HG03460 (cell line): ENCODE measurements around the gene POU2AF3.

Source experiments
- ATAC-seq: cut with Tn5 transposase; IDR thresholded peaks from one replicate; pipeline ENCODE4 v1.9.1; 2021; ENCODE audit not compliant: unreplicated experiment

Gene POU2AF3

GRCh38 chr11:111351374-111352055 is 53.2 kb downstream of the POU2AF3 start:
- ATAC-seq, result no peak

DNA sequence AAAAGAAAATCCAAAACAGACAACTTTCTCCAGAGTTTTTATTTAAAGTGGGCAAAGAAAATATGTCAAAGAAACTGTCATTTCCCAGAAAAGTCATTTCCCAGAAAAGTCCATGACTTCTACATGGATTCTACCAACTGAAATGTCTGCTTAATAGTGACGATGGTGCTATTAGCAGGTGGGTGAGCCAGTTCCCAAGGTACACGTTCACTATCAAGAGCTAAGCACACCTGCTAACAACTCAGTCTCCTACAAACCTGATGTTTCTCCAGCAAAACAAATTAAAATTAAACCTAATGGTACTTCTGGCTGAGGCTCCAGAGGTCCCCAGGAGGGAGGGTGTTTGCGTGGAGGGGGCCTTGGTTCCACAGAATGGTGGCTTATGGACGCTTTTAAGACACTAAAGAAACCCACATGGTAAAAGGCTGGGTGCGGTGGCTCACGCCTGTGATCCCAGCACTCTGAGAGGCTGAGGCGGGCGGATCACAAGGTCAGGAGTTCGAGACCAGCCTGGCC is 53.9 kb downstream of the POU2AF3 start:
- no peak for ATAC-seq

GRCh38 chr11:111352935-111353710 is 54.8 kb downstream of the POU2AF3 start:
- no peak for ATAC-seq

DNA sequence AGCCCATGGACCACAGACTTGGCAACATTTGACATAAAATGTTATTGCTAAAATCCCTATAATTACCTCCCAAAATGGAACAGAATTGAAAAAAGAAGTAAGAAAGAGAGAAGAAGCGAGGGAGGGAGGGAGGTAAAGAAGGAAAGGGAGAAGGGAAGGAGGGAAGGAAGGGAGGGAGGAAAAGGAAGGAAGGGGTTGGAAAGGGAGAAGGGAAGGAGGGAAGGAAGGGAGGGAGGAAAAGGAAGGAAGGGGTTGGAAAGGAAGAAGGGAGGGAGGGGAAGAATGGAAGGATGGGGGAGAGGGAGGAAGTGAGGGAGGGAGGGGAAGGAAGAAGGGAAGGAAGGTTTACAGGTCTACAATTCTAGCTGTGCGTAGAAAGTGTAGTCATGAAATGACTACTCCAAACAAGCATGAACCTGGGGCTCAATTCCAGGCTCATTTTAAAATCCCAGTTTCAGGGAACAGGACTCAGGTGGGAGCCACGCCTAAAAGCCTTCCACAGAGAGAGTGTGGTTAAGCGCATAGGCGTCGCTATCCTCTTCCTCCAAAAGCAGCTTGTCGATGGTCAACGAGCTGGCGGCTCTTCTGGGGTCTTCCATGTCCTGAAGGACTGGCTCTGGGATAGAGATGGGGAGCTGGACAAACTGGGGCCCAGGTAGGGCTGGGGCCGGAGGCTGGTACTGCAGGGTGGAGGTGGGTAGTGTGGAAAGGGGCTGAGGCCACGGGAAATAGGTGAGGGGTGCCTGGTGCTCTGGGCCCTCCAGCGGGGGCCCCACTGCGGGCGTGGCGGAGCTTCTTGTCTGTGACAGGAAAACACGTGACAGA is 55.6 kb downstream of the POU2AF3 start:
- no peak for ATAC-seq

- no peak for ATAC-seq
Observed at GRCh38 chr11:111354601-111354891, 56.2 kb downstream of the POU2AF3 start.

DNA sequence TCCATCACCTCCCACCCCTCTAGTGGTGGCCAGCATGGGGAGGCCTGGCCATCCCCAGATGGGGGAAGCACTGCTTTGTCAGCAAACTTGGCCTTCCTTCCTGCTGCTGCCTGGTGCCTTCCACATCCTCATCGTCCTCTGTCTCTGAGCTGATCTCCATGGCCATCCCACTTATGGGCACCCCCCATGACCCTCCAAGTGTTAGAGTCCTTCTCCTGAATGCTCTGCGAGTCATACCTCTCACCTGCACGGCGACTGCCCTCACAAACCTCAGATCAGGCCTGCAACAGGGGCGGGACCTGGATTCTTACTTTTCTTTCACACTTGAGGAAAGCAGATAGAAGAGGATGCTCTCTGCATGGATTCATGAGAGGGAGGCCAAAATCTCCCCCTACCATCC is 56.8 kb downstream of the POU2AF3 start:
- no peak for ATAC-seq

GRCh38 chr11:111355956-111356659 is 57.8 kb downstream of the POU2AF3 start:
- no peak for ATAC-seq

- ATAC-seq, result no peak
Observed at GRCh38 chr11:111356660-111357048, 58.3 kb downstream of the POU2AF3 start.

GRCh38 chr11:111357150-111358037 is 59.0 kb downstream of the POU2AF3 start:
- no peak for ATAC-seq
